HG02885 (cell line): ENCODE results near the gene GNS.
"Not testable (repeated sequence)": the region's sequence is repeated elsewhere in the genome, so short reads cannot be mapped to it uniquely, and the experiment has no call there.

Experiments
- ATAC-seq: cut with Tn5 transposase; IDR thresholded peaks from one replicate; pipeline ENCODE4 v1.9.1; 2021; ENCODE audit warnings: mild to moderate bottlenecking; ENCODE audit not compliant: unreplicated experiment, poor library complexity

GNS gene

DNA sequence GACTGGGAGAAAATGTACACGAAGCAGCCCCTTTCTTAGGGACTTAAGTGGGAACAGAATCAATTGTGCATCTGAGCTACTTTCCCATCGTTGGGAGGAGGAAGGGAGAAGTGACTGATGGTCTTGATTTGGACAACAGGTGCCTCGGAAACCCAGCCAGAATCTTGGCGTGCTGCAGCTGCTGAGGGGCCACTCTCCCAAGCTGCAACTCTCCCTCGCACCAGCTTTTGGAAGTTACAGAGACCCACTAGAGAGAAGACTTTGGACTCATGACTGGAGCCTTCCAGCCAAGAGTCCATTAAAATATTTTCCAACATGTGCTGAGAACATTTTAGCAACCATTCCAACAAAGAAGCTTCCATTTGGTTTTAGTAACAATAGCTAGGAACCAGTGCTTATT lies 52.3 kb downstream of the GNS start:
- no peak for ATAC-seq

DNA sequence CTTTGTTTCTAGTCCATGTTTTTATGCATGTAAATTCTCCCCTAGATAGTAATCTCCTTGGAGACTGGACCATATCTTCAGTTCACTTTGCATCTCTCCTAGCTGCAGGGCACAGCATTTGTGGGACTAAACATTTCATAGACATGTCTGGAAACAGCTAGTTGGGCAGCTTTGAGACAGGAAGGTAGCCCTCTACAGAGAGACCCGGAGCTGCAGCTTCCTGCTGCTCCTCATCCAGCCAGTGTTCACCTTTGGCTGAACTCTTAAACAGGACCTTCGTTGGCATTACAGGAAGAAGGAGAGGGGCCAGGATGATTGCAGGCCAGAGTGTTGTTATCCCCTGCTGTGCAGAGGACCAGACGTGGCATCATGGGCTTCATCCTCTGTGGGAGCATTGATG lies 52.9 kb downstream of the GNS start:
- no peak for ATAC-seq

DNA sequence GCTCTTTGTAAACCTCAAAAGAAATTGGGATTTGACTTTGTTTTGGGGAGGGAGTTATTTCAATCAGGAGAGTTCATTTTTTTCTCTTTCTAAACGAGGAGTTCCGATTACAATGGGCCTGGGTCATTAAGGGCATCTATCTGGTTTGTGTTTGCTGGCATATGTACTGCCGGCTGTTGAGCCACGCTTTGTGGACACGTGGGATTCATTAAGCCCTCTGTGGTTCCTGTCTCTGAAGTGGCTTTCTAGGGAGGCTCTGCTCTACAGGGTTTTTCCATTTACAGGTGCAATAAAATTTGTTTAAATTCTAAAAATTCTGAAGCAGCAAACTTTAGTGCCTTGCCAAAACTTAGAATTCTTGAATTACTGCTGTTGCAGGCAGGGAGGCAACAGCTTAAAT lies 57.9 kb downstream of the GNS start:
- ATAC-seq: no peak

DNA sequence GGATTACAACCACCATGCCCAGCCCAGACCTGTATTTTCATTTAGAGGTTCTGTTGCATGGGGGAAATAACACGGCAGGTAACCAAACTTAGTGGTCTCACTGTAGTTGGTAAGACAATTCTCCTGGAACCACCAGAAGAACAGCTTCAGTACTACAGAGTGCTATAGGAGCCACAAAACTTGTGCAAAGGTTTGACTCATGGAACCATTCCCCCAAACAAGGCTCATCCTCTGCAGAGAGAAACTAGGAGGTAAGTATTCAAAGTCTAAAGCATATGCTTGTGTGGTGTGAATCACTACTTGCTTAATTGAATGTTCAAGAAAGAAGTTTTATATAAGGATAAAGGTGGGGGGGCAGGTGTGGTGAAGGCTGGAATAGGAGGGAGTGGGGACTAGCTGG lies 58.7 kb downstream of the GNS start:
- no peak for ATAC-seq

DNA sequence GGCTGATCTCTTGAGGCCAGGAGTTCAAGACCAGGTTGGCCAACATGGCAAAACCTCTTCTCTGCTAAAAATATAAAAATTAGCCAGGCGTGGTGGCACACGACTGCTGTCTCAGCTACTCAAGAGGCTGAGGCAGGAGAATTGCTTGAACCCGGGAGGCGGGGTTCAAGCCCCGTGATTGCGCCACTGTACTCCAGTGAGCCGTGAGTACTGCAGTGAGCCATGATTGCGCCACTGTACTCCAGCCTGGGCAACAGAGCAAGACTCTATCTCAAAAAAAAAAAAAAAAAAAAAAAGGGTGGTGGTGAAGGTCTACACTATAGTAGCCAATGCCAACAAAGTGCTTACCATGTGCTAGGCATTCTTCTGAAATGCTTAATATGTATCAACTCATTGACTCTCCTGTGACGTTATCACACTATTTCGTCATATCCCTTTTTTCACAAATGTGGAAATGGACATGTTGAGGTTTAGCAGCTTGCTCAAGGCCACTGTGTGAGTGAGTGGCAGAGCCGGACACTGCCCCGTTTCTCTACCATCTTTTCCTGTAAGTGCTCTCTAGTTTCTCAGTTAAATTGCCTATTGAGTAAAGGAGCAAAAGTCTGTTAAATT lies 59.6 kb downstream of the GNS start:
- ATAC-seq: no peak

DNA sequence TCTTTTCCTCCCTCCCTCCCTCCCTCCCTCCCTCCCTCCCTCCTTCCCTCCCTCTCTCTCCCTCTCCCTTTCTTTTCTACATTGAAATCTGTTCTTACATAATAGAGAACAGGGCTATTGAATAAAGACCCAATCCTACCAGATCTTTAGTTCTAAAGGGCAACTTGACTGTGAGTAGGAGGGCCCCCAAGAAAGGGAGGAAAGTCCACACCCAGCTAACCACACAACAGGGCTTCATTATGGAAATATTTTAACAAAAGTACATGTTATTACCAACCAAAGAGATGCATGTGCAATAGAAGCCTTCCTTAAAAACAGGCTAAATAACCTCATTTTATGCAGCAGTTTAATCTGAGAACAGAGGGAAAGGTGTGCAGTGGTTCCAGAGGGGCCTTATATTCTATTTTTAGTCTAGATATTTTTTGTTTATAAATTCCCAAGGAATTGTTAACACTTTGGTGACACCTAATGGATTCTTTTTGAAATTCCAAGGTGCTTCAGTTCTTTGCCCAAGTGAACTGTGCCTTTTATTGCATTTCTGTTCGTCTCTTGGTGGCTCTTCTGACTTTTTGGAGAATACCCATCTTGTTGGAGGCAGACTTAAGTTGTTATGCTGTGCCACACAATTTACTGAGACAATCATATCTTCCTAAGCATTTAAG lies 63.0 kb downstream of the GNS start:
- ATAC-seq: no peak

DNA sequence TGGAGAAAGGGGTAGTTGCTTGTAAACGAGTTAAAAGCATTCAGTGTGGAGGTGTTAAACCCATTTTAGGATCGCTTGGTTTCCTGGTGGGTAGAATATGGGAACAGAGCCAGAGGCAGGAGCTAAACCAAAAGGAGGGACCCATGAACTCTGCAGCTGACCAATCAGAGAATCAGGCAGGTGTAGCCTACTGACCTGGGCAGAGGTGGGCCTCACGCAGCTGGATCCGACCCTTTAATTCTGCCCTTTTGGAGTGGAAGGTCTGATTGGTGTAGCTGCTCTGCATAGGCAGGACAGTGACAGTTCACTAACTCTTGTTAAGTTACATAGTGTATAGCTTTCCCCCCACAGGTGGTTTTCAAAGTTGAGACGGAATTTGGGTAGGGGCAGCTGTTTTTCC lies 63.7 kb downstream of the GNS start:
- ATAC-seq: no peak

DNA sequence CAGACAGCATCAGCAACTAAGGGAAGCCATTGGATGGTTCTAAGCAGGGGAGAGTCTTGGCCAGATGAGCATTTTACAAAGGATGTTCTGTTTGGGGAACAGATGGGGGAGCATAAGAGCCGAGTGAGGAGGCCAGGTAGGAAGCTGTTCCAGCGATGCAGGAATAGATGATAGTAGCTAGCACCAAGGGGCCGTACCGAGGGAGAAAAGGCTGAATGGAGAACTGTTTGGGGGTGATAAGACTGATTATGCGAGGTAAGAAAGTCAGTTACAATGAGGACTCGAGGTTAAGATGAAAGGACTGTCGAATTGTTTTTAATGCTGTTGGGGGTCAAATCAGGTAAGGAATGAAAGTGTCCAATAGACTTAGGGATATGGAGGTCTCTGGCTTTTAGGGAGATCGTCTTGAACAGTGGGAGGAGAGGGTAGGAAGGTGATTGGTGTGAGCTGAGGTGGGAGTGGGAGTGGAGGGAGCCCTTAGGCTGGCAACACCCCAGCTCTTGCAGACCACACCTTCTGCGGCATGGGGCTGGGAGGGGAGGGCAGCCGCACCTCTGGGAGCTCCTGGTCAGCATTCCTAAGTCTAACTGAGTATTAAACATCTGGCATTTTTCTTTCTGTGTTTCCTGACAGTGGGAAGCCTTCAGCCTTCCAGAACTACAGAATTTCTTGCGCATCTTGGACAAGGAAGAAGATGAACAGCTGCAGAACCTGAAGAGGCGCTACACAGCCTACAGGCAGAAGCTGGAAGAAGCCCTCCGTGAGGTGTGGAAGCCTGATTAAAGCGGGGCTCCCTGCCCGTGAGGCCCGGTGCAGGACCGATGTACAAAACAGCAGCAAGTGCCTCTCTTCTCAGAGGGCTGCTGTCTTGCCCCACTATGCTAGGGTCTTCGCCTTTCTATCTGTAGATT lies 64.8 kb downstream of the GNS start:
- ATAC-seq: no peak

- no peak for ATAC-seq
Measured at GRCh38 chr12:64691795-64692583, 67.2 kb downstream of the GNS start.

DNA sequence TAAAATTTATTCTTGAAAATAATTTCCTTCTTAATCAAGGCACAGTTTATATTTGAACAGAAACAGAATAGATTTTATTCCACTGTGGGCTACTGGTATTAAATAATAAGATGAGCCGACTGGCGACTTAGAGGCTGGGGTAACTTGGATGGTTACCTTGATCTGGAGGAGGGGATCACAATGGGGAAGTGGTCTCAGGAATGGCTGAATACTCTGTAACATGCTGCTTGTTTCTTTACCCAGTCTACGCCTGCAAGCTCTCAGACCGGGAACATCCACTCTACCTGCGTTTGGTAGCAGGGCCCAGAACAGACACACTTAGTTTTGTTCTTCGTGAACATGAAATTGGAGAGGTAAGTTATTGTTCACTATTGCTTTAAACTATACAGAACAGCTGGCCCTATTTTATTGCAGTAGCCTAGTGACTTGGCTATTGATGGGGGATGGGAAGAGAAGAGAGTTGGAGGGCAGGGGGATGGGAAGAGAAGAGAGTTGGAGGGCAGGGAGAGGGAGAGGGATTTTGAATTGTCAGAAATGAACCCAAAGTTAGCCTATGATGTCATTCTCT lies 67.9 kb downstream of the GNS start:
- no peak for ATAC-seq

DNA sequence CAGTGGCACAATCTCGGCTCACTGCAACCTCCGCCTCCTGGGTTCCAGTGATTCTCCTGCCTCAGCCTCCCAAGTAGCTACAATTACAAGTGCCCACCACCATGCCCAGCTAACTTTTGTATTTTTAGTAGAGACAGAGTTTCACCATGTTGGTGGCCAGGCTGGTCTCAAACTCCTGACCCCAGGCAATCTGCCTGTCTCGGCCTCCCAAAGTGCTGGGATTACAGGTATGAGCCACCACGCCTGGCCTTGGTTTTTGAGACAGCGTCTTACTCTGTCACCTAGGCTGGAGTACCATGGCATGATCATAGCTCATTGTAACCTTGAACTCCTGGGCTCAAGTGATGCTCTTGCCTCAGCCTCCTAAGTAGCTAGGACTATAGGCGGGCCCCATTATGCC lies 69.0 kb downstream of the GNS start:
- ATAC-seq: not testable (repeated sequence)

- ATAC-seq: no peak
Measured at GRCh38 chr12:64688715-64689114, 70.5 kb downstream of the GNS start.

DNA sequence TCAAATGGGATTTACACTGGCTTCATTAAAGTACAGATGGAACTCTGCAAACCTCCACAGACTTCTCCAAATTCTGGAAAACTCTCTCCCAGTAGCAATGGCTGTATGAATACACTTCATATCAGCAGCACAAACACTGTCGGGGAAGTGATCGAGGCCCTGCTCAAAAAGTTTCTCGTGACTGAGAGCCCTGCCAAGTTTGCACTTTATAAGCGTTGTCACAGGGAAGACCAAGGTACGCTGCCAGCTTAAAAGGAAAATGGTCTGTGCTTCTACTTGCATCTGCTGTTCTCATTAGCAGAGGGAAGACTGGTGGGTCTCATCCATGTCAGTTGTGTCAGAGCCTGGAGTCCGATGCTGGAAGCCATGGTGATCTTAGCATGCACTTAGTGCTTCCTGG lies 71.0 kb downstream of the GNS start:
- no peak for ATAC-seq

GRCh38 chr12:64687816-64688215 lies 71.4 kb downstream of the GNS start:
- no peak for ATAC-seq

GRCh38 chr12:64685605-64686004 lies 73.6 kb downstream of the GNS start:
- no peak for ATAC-seq

- ATAC-seq: no peak
Measured at GRCh38 chr12:64685050-64685449, 74.2 kb downstream of the GNS start.

DNA sequence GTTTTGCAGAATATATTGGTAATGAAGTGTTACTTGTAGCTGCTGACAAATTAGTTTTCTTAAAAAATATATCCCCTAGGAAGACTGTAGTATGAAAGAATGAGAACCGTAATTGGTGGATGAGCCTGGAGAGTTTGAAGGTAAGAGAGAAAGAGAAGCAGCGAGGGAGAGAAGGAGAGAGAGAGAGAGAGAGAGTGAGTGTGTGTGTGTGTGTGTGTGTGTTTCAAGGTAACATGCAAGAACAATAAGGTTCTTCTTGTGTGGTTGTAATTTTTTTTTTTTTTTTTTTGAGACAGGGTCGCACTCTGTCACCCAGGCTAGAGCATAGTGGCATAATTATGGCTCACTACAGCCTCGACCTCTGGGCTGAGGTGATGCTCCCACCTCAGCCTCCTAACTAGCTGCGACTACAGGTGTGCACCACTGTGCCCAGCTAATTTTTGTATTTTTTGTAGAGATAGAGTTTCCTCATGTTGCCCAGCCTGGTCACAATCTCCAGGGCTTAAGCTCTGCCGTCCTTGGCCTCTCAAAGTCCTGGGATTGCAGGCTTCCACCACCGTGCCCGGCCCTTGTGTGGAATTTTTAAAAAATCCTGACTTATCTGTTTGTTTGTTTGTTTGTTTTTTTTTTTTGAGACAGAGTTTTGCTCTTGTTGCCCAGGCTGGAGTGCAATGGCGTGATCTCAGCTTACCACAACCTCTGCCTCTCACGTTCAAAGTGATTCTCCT lies 75.2 kb downstream of the GNS start:
- no peak for ATAC-seq

- no peak for ATAC-seq
Measured at GRCh38 chr12:64682572-64683277, 76.5 kb downstream of the GNS start.
